Measurements from ENCODE around the gene SNTG2. TPM values are rescaled to one million over a fixed set of nuclear protein-coding genes. Genes with fewer than 3 reads are reported as not detected.

SNTG2 gene
- total RNA-seq, 1 donor from 2014 or later: 2.2 TPM

GRCh38 chr2:1045109-1045508 is 94.5 kb downstream of the SNTG2 start:
- TF ChIP-seq CTCF (IDR thresholded peaks at IDR 0.05): no peak

GRCh38 chr2:1046067-1046466 is 95.4 kb downstream of the SNTG2 start:
- H3K4me1 Mint-ChIP-seq: peaks cover 4% of the 10 kb centered on the region
- intact Hi-C loops (cut with micrococcal nuclease): no loop called here

More at GRCh38 chr2:1045109-1045508, 94.5 kb downstream of the SNTG2 start:
- no peak for ATAC-seq (ENCODE audit: low read depth)
- H3K4me3 Mint-ChIP-seq: no peak overlapping the region
- H3K27ac Mint-ChIP-seq: no peak overlapping the region
- no peaks in the 10 kb centered on the region for H3K36me3 Mint-ChIP-seq (ENCODE audit: low read depth)
- H3K27me3 Mint-ChIP-seq: no peaks in the 10 kb centered on the region
- POLR2A ChIA-PET: no interaction called here
- H3K4me1 Mint-ChIP-seq: peaks cover 4% of the 10 kb centered on the region
- CTCF ChIA-PET: no interaction called here
- intact Hi-C loops (cut with micrococcal nuclease): no loop called here
- peaks cover 24% of the 10 kb centered on the region for H3K9me3 Mint-ChIP-seq
- no peak for DNase-seq

GRCh38 chr2:1047485-1047884 is 96.8 kb downstream of the SNTG2 start:
- H3K4me3 Mint-ChIP-seq: no peak overlapping the region
- CTCF ChIA-PET: no interaction called here
- no peak for DNase-seq
- intact Hi-C loops (cut with micrococcal nuclease): no loop called here
- no peaks in the 10 kb centered on the region for H3K36me3 Mint-ChIP-seq (ENCODE audit: low read depth)
- no peak for ATAC-seq (ENCODE audit: low read depth)
- H3K4me1 Mint-ChIP-seq: peaks cover 4% of the 10 kb centered on the region
- peaks cover 24% of the 10 kb centered on the region for H3K9me3 Mint-ChIP-seq
- no peak overlapping the region for H3K27ac Mint-ChIP-seq
- no peak for TF ChIP-seq CTCF (IDR thresholded peaks at IDR 0.05)
- POLR2A ChIA-PET: no interaction called here
- H3K27me3 Mint-ChIP-seq: no peaks in the 10 kb centered on the region

More at GRCh38 chr2:1046067-1046466, 95.4 kb downstream of the SNTG2 start:
- ChIA-PET CTCF (interaction anchor here (0.7 kb wide), 1 partner anchor 642 kb away, joined by 3 read pairs; no protein-coding TSS in a partner anchor), POLR2A (no interaction called here)
- no peaks in the 10 kb centered on the region for H3K36me3 Mint-ChIP-seq (ENCODE audit: low read depth)
- ATAC-seq (ENCODE audit: low read depth): no peak
- DNase-seq: no peak
- H3K27ac Mint-ChIP-seq: no peak overlapping the region
- H3K4me3 Mint-ChIP-seq: no peak overlapping the region
- H3K27me3 Mint-ChIP-seq: no peaks in the 10 kb centered on the region
- no peak for TF ChIP-seq CTCF (IDR thresholded peaks at IDR 0.05)
- H3K9me3 Mint-ChIP-seq: peaks cover 24% of the 10 kb centered on the region

GRCh38 chr2:1049691-1050090 is 99.0 kb downstream of the SNTG2 start:
- ChIA-PET POLR2A (no interaction called here), CTCF (no interaction called here)
- ATAC-seq (ENCODE audit: low read depth): no peak
- intact Hi-C loops (cut with micrococcal nuclease): no loop called here
- Mint-ChIP-seq H3K27me3 (peaks cover 8% of the 10 kb centered on the region), H3K4me3 (no peak overlapping the region), H3K9me3 (peaks cover 11% of the 10 kb centered on the region), H3K36me3 (ENCODE audit: low read depth) (no peaks in the 10 kb centered on the region), H3K27ac (no peak overlapping the region), H3K4me1 (peaks cover 4% of the 10 kb centered on the region)
- TF ChIP-seq CTCF (IDR thresholded peaks at IDR 0.05): no peak
- no peak for DNase-seq

GRCh38 chr2:1051075-1051474 is 100.4 kb downstream of the SNTG2 start:
- no peak overlapping the region for H3K4me3 Mint-ChIP-seq
- no peak for TF ChIP-seq CTCF (IDR thresholded peaks at IDR 0.05)
- H3K27me3 Mint-ChIP-seq: peaks cover 8% of the 10 kb centered on the region
- no peak for DNase-seq
- H3K9me3 Mint-ChIP-seq: peaks cover 7% of the 10 kb centered on the region
- intact Hi-C loops (cut with micrococcal nuclease): no loop called here
- no peak overlapping the region for H3K27ac Mint-ChIP-seq
- no peak for ATAC-seq (ENCODE audit: low read depth)
- POLR2A ChIA-PET: no interaction called here
- no peaks in the 10 kb centered on the region for H3K36me3 Mint-ChIP-seq (ENCODE audit: low read depth)
- H3K4me1 Mint-ChIP-seq: no peaks in the 10 kb centered on the region
- CTCF ChIA-PET: no interaction called here
